Upper lobe of left lung (tissue), 6 donors: ENCODE data around the gene SDHA. TPM values are rescaled to one million over a fixed set of nuclear protein-coding genes. Genes with fewer than 3 reads are reported as not detected.

Experiments
- ATAC-seq, 2 donors: fragments of 200-7000 bp; cut with Tn5 transposase; one replicate each; pipeline ENCODE4 v1.9.1; 2022; ENCODE audit warnings: mild to moderate bottlenecking in 2 of 2, moderate library complexity in 2 of 2; ENCODE audit not compliant: low FRiP score in 2 of 2
- DNase-seq, 2 donors: peaks; one replicate each; pipeline ENCODE4 v3.0.0-alpha.2; 2019 to 2020
- H3K27ac ChIP-seq, 4 donors: fragments of 200-600 bp; sonication (generic); one replicate each; pipeline ENCODE4 v1.5.1; 2016 to 2019
- H3K27me3 ChIP-seq, 4 donors: fragments of 200-600 bp; sonication (generic); one replicate each; pipeline ENCODE4 v1.5.1; 2017 to 2019
- H3K36me3 ChIP-seq, 4 donors: fragments of 200-600 bp; sonication (generic); one replicate each; pipeline ENCODE4 v1.5.1; 2016 to 2019
- H3K4me1 ChIP-seq, 4 donors: fragments of 200-600 bp; sonication (generic); one replicate each; pipeline ENCODE4 v1.5.1; 2018 to 2019
- H3K4me3 ChIP-seq, 4 donors: fragments of 200-600 bp; sonication (generic); one replicate each; pipeline ENCODE4 v1.5.1; 2017 to 2019; ENCODE audit warnings: mild to moderate bottlenecking in 2 of 4, moderate library complexity in 1 of 4
- H3K9me3 ChIP-seq, 4 donors: fragments of 200-600 bp; sonication (generic); one replicate each; pipeline ENCODE4 v1.5.1; 2018 to 2019
- CTCF ChIP-seq, 6 experiments: fragments of 450-650 bp in 4 of 6; fragments of 200-600 bp in 2 of 6; sonication (generic) in 2 of 6; IDR thresholded peaks; one replicate each; pipeline ENCODE4 v1.5.1; 2016 to 2019; ENCODE audit warnings: antibody characterized with exemption in 6 of 6
- EP300 ChIP-seq, 4 donors: sonication (generic); formaldehyde crosslinking; IDR thresholded peaks; one replicate each; pipeline ENCODE4 v1.5.1; 2017; ENCODE audit warnings: antibody characterized with exemption in 4 of 4, control low read depth in 2 of 4
- POLR2A ChIP-seq, 4 donors: fragments of 450-650 bp; IDR thresholded peaks; one replicate each; pipeline ENCODE4 v1.5.1; 2016 to 2017; ENCODE audit warnings: antibody characterized with exemption in 4 of 4, mild to moderate bottlenecking in 2 of 4
- POLR2AphosphoS5 ChIP-seq, 2 donors: sonication (generic); formaldehyde crosslinking; IDR thresholded peaks; one replicate each; pipeline ENCODE4 v1.5.1; 2017; ENCODE audit warnings: antibody characterized with exemption in 2 of 2
- WGBS, 2 donors: methylation state at CpG; one replicate each; pipeline ENCODE4 v1.1.5; 2017 to 2018; 5-methylcytosine and 5-hydroxymethylcytosine counted together
- total RNA-seq, 6 donors: library from RNA; depleted of rRNA in 4 of 6; stranded (reverse); fragments of >200 nt in 4 of 6; gene quantifications; one replicate each; pipeline versions ENCODE4 v1.1.0 to v1.2.1, GENCODE V29; 2016 to 2021
- donor health status: DM: no; HTN: no; CAD: no; lungs with moderate emphysema.
- donor health status: DM: no; HTN: yes; CAD: no; lungs with severe emphysema.

The SDHA gene
- total RNA-seq, 6 donors from 2014 or later: 64.0 to 123 (median 95.1) TPM

DNA sequence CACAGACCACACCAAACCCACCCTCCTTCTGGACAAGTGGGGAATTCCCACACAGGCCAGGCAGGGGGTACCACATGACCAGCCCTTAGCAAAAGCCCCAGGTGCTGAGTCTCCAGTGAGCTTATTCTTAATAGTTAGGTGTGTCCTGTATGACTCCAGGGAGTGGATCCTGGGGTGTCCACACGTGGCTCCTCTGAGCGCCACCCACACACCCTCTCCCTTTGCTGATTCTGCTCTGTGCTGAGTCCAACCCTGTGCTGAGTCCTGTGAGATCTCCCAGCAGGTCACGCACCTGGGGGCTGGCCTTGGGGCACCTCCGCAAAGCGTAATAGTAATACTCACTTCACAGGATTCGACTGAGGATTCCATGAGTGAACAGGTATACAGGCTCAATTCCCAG lies 14.1 kb upstream of the SDHA start:
- H3K27ac ChIP-seq: no peak overlapping the region
- H3K36me3 ChIP-seq: peaks cover 5 to 41% (median 22%) of the 10 kb centered on the region in 4 donors
- H3K4me3 ChIP-seq: no peak overlapping the region
- H3K4me1 ChIP-seq: no peaks in the 10 kb centered on the region
- DNase-seq (no peak), ATAC-seq (peak in 1 of 2 donors; percentile 24)
- H3K27me3 ChIP-seq: no peaks in the 10 kb centered on the region
- no peaks in the 10 kb centered on the region for H3K9me3 ChIP-seq
- 95 to 96% methylated on average over 6 of the region's 6 CpGs for WGBS, 2 donors
- TF ChIP-seq EP300 (IDR thresholded peaks at IDR 0.05): no peak
- TF ChIP-seq CTCF (IDR thresholded peaks at IDR 0.05): no peak
- TF ChIP-seq POLR2AphosphoS5 (IDR thresholded peaks at IDR 0.05): no peak
- TF ChIP-seq POLR2A (IDR thresholded peaks at IDR 0.05): no peak

DNA sequence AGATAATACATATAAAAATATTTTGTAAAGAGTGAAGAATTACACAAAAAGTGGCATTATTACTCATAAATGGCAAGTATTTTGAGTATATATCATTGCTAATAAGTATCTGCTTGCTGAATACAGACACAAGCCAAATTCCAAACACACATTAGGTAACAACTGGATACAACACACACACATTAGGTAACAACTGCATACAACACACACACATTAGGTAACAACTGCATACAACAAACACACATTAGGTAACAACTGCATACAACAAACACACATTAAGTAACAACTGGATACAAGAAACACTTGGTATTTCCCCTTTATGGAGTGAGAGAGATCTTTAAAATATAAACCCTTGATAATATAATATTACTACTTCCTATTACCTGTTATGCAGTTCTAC lies 13.7 kb upstream of the SDHA start:
- no peak for ATAC-seq
- H3K27me3 ChIP-seq: no peaks in the 10 kb centered on the region
- no peak overlapping the region for H3K27ac ChIP-seq
- TF ChIP-seq EP300 (IDR thresholded peaks at IDR 0.05) (no peak), POLR2A (IDR thresholded peaks at IDR 0.05) (no peak)
- no peaks in the 10 kb centered on the region for H3K9me3 ChIP-seq
- H3K4me3 ChIP-seq: no peak overlapping the region
- DNase-seq: no peak
- no peaks in the 10 kb centered on the region for H3K4me1 ChIP-seq
- peaks cover 5 to 41% (median 22%) of the 10 kb centered on the region in 4 donors for H3K36me3 ChIP-seq

DNA sequence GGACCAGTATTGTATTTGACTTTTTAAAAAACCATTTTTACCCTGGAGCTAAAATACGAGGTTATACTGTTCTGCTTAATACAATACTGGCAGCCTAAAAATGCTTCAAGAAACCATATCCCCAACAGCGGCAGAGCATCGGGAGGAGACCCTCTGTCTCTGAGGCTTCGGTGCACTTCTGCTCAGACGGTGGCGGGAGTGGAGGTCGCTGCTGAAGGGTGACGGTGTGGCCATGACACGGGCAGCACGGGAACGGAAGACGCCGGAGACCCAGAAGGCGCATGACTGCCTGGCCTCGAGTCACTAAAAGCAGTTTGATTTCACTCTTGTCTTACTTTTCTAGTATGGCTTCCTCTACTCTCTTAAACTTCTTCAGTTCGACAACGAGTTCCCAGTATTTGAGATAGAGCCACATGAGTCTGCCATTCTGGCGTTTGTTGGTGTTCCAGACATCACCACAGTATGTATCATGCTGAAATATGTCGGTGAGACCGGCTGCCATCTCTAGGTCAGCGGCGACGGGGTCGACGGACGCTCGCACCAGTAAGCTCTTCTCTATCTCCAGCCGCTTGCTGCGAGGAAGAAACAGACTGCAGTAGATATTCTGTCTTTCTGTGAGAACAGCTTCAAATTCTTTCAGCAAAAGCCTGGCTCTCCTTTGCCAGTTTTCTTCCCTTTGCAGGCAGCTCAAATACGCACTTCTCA lies 13.0 kb upstream of the SDHA start:
- Histone ChIP-seq H3K36me3 (peaks cover 5 to 41% (median 22%) of the 10 kb centered on the region in 4 donors), H3K9me3 (no peaks in the 10 kb centered on the region)

DNA sequence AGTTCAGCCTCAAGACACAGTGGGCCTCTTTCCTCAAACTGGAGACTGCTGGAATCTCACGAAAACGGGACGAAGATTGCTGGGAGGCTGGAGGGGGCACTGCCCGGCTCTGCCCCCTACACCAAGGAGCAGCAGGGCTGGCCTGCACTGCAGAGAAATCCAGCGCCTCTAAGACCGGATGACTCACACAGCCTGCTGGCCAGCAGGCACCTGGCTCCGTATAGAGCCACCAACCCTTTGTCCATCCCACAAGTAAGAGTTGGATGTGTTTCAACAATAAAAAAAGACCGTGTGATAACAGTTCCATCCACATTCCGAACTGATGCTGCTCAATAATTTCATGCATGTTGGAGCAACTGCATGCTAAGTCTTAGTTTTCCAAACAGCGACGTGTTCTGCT lies 11.7 kb upstream of the SDHA start:
- DNase-seq (no peak), ATAC-seq (peak in 1 of 2 donors; percentile 83)
- Histone ChIP-seq H3K4me3 (no peak overlapping the region), H3K27ac (no peak overlapping the region), H3K36me3 (peaks cover 5 to 41% (median 22%) of the 10 kb centered on the region in 4 donors), H3K4me1 (no peaks in the 10 kb centered on the region), H3K9me3 (no peaks in the 10 kb centered on the region), H3K27me3 (no peaks in the 10 kb centered on the region)
- TF ChIP-seq POLR2A (IDR thresholded peaks at IDR 0.05): no peak
- no peak for TF ChIP-seq POLR2AphosphoS5 (IDR thresholded peaks at IDR 0.05)
- no peak for TF ChIP-seq EP300 (IDR thresholded peaks at IDR 0.05)
- no peak for TF ChIP-seq CTCF (IDR thresholded peaks at IDR 0.05)
- WGBS, 2 donors: 82 to 84% methylated on average over 11 of the region's 11 CpGs

More for the DNA sequence above, 13.0 kb upstream of the SDHA start:
- ATAC-seq (no peak), DNase-seq (no peak)
- Histone ChIP-seq H3K4me1 (no peaks in the 10 kb centered on the region), H3K4me3 (no peak overlapping the region), H3K27me3 (no peaks in the 10 kb centered on the region), H3K27ac (no peak overlapping the region)
- 95 to 96% methylated on average over 30 of the region's 30 CpGs for WGBS, 2 donors
- TF ChIP-seq EP300 (IDR thresholded peaks at IDR 0.05): no peak
- TF ChIP-seq POLR2A (IDR thresholded peaks at IDR 0.05): no peak
- TF ChIP-seq POLR2AphosphoS5 (IDR thresholded peaks at IDR 0.05): no peak
- no peak for TF ChIP-seq CTCF (IDR thresholded peaks at IDR 0.05)

DNA sequence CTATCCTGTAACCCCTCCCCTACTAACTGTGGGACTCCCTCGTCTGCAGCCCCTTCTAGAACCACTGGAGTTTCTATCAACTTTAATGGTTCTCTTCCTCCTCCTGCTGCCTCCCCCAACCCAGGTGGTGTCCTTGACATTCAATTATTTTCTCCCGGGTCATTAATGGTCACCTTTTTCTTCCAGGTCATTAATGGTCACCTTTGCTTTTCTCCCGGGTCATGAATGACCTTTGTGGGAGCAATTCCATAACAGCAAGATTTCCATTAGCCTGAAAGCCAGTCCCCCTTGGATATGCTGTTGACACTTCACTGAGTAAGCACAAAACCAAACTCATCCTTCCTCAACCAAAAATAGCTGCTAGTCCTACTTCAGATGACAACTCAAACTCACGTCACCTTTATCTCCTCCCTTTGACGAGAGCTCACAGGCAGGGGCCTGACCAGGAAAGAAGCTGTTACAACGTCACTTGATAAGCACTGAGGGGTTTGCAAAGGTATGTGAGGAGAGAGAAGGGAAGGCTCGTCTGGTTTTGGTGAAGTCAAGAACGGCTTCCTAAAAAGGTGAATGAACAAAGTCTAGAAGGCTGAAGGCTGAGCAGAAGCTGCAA lies 11.1 kb upstream of the SDHA start:
- Histone ChIP-seq H3K4me3 (no peak overlapping the region), H3K9me3 (no peaks in the 10 kb centered on the region), H3K4me1 (no peaks in the 10 kb centered on the region), H3K36me3 (peaks cover 5 to 39% (median 22%) of the 10 kb centered on the region in 4 donors), H3K27ac (no peak overlapping the region), H3K27me3 (no peaks in the 10 kb centered on the region)
- 86 to 90% methylated on average over 8 of the region's 8 CpGs for WGBS, 2 donors
- DNase-seq: no peak
- no peak for ATAC-seq
- TF ChIP-seq POLR2AphosphoS5 (IDR thresholded peaks at IDR 0.05) (no peak), CTCF (IDR thresholded peaks at IDR 0.05) (no peak), POLR2A (IDR thresholded peaks at IDR 0.05) (no peak), EP300 (IDR thresholded peaks at IDR 0.05) (no peak)
